Middle frontal gyrus (tissue), 1 donor: ENCODE data around the gene CDC42EP4.
A peak's percentile ranks its signal among the peaks of the same experiment; 100 is the strongest.
"Not testable (repeated sequence)": the region's sequence is repeated elsewhere in the genome, so short reads cannot be mapped to it uniquely, and the experiment has no call there.

Experiments
- DNase-seq: peaks from one replicate; pipeline ENCODE4 v3.0.0-alpha.2; 2015; ENCODE audit warnings: low spot score; ENCODE audit errors: extremely low spot score

The CDC42EP4 gene

GRCh38 chr17:73281928-73282327, 29.9 kb downstream of the CDC42EP4 start:
- DNase-seq, result no peak

GRCh38 chr17:73280191-73280590, 31.6 kb downstream of the CDC42EP4 start:
- no peak for DNase-seq

GRCh38 chr17:73279704-73280103, 32.1 kb downstream of the CDC42EP4 start:
- DNase-seq, result no peak

DNA sequence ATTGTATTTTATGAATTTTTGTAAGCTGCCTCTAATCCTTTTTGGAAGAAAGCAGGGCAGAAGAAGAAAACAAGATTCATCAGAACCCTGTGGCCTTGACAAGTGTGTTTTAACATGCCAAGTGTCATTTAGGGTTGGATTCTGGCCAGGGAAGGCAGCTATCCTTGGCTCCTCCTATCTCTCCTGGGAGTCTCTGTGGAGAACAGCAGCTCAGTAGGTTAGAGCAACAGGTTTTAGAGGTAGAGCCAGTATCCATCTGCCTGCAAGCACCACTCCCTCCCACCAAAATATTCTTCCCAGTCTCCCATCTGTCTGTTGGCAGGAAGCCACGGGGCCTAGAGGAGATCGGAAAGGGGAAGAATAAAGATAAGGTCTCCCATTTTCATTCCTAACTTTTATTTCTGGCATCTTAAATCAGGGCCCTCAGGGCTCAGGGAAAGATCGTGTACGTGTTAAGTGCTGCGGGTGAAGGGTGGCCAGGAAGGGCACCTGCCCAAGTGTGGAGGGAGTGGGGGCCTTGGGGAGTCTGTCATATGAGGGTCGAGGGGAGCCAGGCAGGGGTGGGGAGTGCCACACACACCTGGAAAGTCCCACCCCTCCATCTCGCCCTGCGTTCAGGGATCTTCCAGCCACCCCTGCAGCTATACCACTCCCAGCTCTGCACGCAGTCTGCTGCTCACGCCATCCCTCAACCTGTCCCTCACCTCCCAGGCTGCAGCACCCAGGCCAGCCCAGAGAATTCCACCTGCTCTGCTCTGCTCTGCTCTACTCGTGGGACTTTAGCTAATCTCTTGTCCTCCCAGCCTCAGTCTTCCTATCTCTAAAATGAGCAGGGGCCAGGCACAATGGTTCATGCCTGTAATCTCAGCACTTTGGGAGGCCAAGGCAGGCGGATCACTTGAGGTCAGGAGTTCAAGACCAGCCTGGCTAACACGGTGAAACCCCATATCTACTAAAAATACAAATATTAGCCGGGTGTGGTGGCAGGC, 33.0 kb downstream of the CDC42EP4 start:
- DNase-seq, result no peak

DNA sequence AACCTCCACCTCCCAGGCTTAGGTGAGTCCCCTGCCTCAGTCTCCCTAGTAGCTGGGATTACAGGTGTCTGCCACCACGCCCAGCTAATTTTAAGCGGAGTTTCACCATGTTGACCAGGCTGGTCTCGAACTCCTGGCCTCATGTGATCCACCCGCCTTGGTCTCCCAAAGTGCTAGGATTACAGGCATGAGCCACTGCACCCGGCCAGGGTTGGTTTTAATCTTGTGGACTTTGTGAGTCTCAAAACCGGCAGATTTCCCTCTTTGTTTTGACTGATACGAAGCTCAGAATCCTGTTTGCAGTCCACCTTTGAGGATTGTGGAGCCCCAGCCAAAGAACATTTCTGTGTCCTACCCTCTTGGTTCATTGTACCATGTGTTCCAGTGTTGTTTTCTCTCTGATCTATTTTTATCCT, 33.7 kb downstream of the CDC42EP4 start:
- no peak for DNase-seq

DNA sequence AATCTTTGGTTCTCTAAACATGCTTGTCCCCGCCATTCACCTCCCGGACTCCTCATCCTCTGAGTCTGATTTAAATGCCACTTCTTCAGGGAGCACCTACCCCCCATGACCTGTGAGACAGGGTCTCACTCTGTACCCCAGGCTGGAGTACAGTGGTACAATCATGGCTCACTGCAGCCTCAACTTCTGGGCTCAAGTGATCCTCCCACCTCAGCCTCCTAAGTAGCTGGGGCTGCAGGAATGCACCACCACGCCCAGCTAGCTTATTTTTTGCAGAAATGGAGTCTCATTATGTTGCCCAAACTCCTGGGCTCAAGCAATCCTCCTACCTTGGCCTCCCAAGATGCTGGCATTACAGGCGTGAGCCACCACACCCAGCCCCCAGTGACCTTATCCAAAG, 37.3 kb downstream of the CDC42EP4 start:
- DNase-seq, result no peak

DNA sequence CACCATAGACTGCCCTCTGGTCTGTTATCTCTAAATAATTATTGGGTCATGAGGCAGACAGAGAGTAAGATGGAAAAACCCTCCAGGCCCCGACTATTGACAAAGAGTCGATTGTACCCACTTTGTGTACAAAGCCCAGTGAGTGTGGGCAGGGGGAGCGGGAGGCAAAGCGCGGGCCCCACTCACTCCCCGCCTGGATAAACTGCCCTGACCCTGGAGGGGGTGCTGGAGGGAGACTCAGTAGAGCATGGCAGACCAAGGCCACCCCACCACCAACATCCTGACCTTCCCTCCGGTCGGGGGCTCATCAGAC, 38.9 kb downstream of the CDC42EP4 start:
- no peak for DNase-seq

DNA sequence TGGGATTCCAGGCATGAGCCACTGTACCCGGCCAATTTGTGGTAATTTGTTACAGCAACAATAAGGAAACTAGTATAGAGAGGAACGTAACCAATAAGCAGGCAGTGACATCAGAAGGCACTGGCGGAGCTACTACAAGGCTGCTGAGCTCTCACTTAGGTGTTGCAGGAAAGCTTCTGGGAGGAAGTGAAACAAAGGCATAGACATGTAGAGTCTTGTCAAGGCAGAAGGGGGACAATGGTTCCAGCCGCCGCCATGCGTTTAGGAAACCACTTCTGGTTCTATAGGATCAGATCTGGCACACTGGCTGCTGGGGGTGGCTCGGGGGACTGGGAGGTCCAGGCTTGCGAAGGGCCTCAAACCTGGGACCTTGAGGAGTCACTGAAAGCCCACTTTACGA, 40.7 kb downstream of the CDC42EP4 start:
- no peak for DNase-seq

- no peak for DNase-seq
Measured at GRCh38 chr17:73269791-73270190, 42.0 kb downstream of the CDC42EP4 start.

DNA sequence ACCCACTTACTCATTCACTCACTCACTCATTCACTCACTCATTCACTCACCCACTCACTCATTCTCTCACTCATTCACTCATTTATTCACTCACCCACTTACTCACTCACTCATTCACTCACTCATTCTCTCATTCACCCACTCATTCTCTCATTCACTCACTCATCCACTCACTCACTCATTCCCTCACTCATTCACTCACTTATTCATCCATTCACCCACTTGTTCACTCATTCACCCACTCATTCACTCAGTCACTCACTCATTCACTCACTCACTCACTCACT, 42.5 kb downstream of the CDC42EP4 start:
- no peak for DNase-seq

GRCh38 chr17:73268582-73269328, 43.0 kb downstream of the CDC42EP4 start:
- DNase-seq, result no peak

- DNase-seq, result peak; percentile 43
Measured at GRCh38 chr17:73267648-73268537, 43.9 kb downstream of the CDC42EP4 start.

DNA sequence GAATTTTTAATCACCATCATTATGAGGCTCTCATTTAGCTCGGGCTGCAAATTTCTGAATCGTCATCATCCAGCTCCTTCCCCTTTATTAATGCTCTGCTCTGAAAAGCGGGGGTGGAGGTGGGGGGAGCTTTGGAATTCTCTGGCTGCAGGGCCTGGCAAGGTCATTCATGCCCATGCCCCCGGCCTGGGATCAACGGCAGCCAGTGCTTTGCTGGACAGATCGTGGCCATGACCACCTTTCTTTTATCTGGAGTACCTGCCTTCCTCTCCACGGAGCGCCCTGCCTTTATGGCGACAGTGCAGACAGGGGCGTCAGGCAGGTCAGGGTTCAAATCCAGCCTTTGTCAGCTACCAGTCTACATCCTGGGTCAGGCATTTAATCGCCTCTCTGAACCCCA, 45.0 kb downstream of the CDC42EP4 start:
- no peak for DNase-seq

DNA sequence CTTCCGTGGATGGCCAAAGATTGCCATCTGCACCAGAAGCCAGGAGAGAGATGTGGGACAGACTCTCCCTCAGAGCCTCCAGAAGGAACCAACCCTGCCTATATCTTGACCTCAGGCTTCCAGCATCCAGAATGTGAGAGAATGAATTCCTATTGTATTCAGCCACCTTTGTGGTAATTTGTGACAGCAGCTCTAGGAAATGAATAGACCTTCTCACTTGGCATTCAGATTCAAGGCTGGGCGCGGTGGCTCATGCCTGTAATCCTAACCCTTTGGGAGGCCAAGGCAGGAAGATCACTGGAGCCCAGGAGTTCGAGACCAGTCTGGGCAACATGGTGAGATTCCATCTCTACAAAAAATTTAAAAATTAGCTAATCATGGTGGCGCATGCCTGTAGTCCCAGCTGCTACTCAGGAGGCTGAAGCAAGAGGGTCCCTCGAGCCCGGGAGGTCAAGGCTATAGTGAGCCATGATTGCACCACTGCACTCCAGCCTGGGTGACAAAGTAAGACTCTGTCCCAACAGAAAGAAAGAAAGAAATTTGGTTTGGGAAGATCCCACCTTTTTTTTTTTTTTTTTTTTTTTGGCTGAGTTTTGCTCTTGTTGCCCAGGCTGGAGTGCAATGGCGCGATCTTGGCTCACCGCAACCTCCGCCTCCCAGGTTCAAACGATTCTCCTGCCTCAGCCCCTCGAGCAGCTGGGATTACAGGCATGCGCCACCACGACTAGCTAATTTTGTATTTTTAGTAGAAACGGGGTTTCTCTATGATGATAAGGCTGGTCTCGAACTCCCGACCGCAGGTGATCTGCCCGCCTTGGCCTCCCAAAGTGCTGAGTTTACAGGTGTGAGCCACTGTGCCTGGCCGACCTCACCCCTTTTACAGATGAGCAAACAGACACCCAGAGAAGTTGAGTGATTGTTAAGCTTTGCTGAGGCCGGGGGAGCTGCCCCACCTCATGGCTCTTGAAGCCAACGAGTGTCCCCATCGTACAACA, 45.9 kb downstream of the CDC42EP4 start:
- no peak for DNase-seq

DNA sequence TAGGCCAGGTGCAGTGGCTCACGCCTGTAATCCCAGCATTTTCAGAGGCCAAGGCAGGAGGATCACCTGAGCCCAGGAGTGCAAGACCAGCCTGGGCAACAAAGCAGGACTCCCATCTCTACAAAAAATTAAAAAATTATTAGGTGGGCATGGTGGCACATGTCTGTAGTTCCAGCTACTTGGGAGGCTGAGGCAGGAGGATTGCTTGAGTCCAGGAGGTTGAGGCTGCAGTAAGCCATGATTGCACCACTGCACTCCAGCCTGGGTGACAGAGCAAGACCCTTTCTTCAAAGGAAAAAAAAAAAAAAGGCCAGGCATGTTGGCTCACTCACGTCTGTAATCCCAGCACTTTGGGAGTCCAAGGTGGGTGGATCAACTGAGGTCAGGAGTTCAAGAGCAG, 47.4 kb downstream of the CDC42EP4 start:
- not testable (repeated sequence) for DNase-seq

- DNase-seq, result no peak
Measured at GRCh38 chr17:73262676-73263642, 48.8 kb downstream of the CDC42EP4 start.

GRCh38 chr17:73261952-73262675, 49.7 kb downstream of the CDC42EP4 start:
- DNase-seq, result peak; percentile 11

DNA sequence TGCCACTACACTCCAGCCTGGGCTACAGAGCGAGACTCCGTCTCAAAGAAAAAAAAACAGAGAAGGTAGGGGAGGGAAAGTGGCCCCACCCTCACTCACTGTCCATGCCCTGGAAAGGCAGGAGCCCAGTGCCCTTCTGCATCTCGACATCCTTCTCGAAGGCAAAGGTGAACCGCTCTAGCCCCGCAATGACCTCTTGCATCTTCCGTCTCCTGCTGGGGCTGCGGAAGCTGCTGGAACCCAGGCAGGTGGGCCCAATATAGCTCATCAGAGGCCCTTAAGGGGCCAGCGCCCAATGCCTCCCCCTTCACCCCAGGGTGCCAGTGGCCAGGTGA, 50.2 kb downstream of the CDC42EP4 start, which contains the start of gene CPSF4L:
Gene CPSF4L, minus strand, starts transcription at position 264 of the 335 bp plus-strand sequence. Its CDS starts 62 bp downstream, at position 202.
- no peak for DNase-seq

DNA sequence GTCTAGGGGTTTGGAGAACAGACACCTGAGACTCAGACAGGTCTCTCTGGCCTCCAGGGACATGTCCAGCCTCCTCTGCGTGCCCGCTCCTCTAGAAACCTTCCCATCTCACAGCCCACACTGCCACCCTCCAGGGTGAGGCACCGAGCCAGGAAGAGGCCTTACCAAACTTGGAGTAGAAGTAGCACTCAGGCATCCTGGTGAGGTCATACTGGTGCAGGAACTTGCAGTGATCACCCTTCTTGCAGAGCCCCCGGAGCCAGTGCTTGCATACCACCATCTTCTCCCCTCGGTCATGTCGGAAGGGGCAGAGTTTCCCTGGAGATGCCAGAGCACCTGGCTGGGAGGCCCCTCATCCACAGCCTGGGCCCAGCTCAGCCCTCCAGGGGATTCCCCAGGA, 54.3 kb downstream of the CDC42EP4 start:
- no peak for DNase-seq
